HCT116 (cell line): ENCODE results near the gene SERINC5. TPM values are rescaled to one million over a fixed set of nuclear protein-coding genes. Genes with fewer than 3 reads are reported as not detected.

Experiments used
- ATAC-seq: fragments of 200-7000 bp; cut with Tn5 transposase; 2 replicates; pipeline ENCODE4 v1.9.1; 2020; ENCODE audit warnings: mild to moderate bottlenecking, moderate library complexity
- BruUV-seq: library from RNA; stranded (reverse); fragments of 400-500 nt; replicated peaks from 2 replicates; lab custom pipeline; 2021; lab: Mats Ljungman, UMichigan
- CTCF ChIA-PET: fragments of 300-600 bp; sonication (Branson Sonifier 250); formaldehyde crosslinking; loops from one replicate; lab custom pipeline; 2021; ENCODE audit warnings: antibody characterized with exemption; lab: Charles Lee
- POLR2A ChIA-PET: fragments of 300-600, 350-600 bp; sonication (Branson Sonifier 250); formaldehyde crosslinking; loops from one replicate; lab custom pipeline; 2021; ENCODE audit warnings: antibody characterized with exemption; lab: Charles Lee
- RAD21 ChIA-PET, 2 experiments: fragments of 300-600 bp; sonication (Branson Sonifier 250); formaldehyde crosslinking; loops; one replicate each; lab custom pipeline; 2023; ENCODE audit warnings: low total read pairs in 2 of 2; ENCODE audit not compliant: uncharacterized antibody in 2 of 2, unreplicated experiment in 2 of 2, low non-redundant PET in 1 of 2; lab: Charles Lee
- DNase-seq: peaks from one replicate; pipeline ENCODE4 v3.0.0-alpha.2; 2010; ENCODE audit warnings: low read depth, low spot score
- H2AFZ ChIP-seq: fragments of 200-600 bp; shearing (Covaris generic), sonication (generic); 2 replicates; pipeline ENCODE4 v1.6.1; 2017; ENCODE audit warnings: low read depth, mixed run types, mixed read lengths, antibody characterized with exemption, low read length; ENCODE audit not compliant: poor library complexity, severe bottlenecking
- H3K27ac ChIP-seq: 2 replicates; pipeline ENCODE4 v1.5.1; 2012; ENCODE audit warnings: low read depth, low read length
- H3K27me3 ChIP-seq: fragments of 200-600 bp; sonication (generic); 2 replicates; pipeline ENCODE4 v1.6.1; 2016; ENCODE audit warnings: mixed run types, low read length, mixed read lengths; ENCODE audit not compliant: insufficient read depth
- H3K36me3 ChIP-seq, 2 experiments: fragments of 200-500 bp in 1 of 2; fragments of 200-600 bp in 1 of 2; sonication (Bioruptor generic) in 1 of 2; sonication (generic) in 1 of 2; 2 replicates each; pipeline versions ENCODE4 v1.5.1 to v1.6.1; 2014 to 2016; ENCODE audit warnings: low read length in 2 of 2, inconsistent platforms in 1 of 2, mixed read lengths in 1 of 2, mixed run types in 1 of 2; ENCODE audit not compliant: insufficient read depth in 2 of 2, control insufficient read depth in 1 of 2
- H3K4me1 ChIP-seq, 2 experiments: fragments of 200-600 bp in 1 of 2; sonication (generic) in 1 of 2; 2 replicates each; pipeline versions ENCODE4 v1.5.1 to v1.6.1; 2012 to 2017; ENCODE audit warnings: low read length in 2 of 2, inconsistent platforms in 1 of 2, mild to moderate bottlenecking in 1 of 2, mixed read lengths in 1 of 2, mixed run types in 1 of 2, moderate library complexity in 1 of 2; ENCODE audit not compliant: insufficient read depth in 2 of 2, control insufficient read depth in 1 of 2
- H3K4me2 ChIP-seq: fragments of 200-600 bp; sonication (generic); 2 replicates; pipeline ENCODE4 v1.6.1; 2017; ENCODE audit warnings: mixed run types, low read length, mixed read lengths
- H3K4me3 ChIP-seq, 2 experiments: fragments of 200-600 bp in 1 of 2; sonication (generic) in 1 of 2; replicated peaks in 1 of 2; 2 replicates each; pipeline ENCODE4 v1.5.1; 2011 to 2016; ENCODE audit warnings: low read length in 2 of 2, control low read depth in 1 of 2, low read depth in 1 of 2, mild to moderate bottlenecking in 1 of 2, mixed read lengths in 1 of 2, mixed run types in 1 of 2
- H3K79me2 ChIP-seq: fragments of 200-600 bp; sonication (generic); 2 replicates; pipeline ENCODE4 v1.6.1; 2017; ENCODE audit warnings: mild to moderate bottlenecking, mixed run types, low read length, moderate library complexity, mixed read lengths; ENCODE audit not compliant: insufficient read depth
- H3K9ac ChIP-seq: fragments of 200-600 bp; sonication (generic); 2 replicates; pipeline ENCODE4 v1.6.1; 2016; ENCODE audit warnings: low read length, mixed read lengths
- H3K9me2 ChIP-seq: fragments of 200-600 bp; sonication (generic), shearing (Covaris generic); 2 replicates; pipeline ENCODE4 v1.6.1; 2017; ENCODE audit warnings: mixed run types, mild to moderate bottlenecking, moderate library complexity; ENCODE audit not compliant: insufficient read depth
- H3K9me3 ChIP-seq, 2 experiments: fragments of 200-500 bp in 1 of 2; fragments of 200-600 bp in 1 of 2; sonication (Bioruptor generic) in 1 of 2; sonication (generic) in 1 of 2; 2 replicates each; pipeline ENCODE4 v1.6.1; 2014 to 2017; ENCODE audit warnings: low read length in 2 of 2, mixed read lengths in 2 of 2, inconsistent platforms in 1 of 2, low read depth in 1 of 2, mild to moderate bottlenecking in 1 of 2, mixed run types in 1 of 2, moderate library complexity in 1 of 2; ENCODE audit not compliant: control insufficient read depth in 1 of 2, insufficient read depth in 1 of 2
- H4K20me1 ChIP-seq: fragments of 200-600 bp; sonication (generic), shearing (Covaris generic); 2 replicates; pipeline ENCODE4 v1.6.1; 2017; ENCODE audit warnings: mixed run types, mild to moderate bottlenecking, moderate library complexity; ENCODE audit not compliant: insufficient read depth
- ATF3 ChIP-seq: IDR thresholded peaks from 2 replicates; pipeline ENCODE4 v1.6.1; 2012
- CTCF ChIP-seq, 3 experiments: fragments of 200-600 bp in 1 of 3; sonication (generic) in 1 of 3; IDR thresholded peaks in 2 of 3; conservative IDR thresholded peaks in 1 of 3; 2 replicates each; pipeline ENCODE4 v1.5.1; 2012 to 2017; ENCODE audit warnings: low read depth in 2 of 3, low read length in 2 of 3, antibody characterized with exemption in 1 of 3, borderline replicate concordance in 1 of 3, control low read depth in 1 of 3, mild to moderate bottlenecking in 1 of 3, mixed read lengths in 1 of 3, mixed run types in 1 of 3, moderate library complexity in 1 of 3; ENCODE audit not compliant: insufficient read depth in 1 of 3
- EZH2 ChIP-seq: fragments of 200-600 bp; sonication (generic); IDR thresholded peaks from 2 replicates; pipeline ENCODE4 v1.6.1; 2017; ENCODE audit warnings: antibody characterized with exemption, mixed run types
- FOSL1 ChIP-seq: IDR thresholded peaks from 2 replicates; pipeline ENCODE4 v1.6.1; 2012; ENCODE audit warnings: low read depth
- JUND ChIP-seq: IDR thresholded peaks from 2 replicates; pipeline ENCODE4 v1.6.1; 2012
- RAD21 ChIP-seq: IDR thresholded peaks from 2 replicates; pipeline ENCODE4 v1.6.1; 2012; ENCODE audit warnings: low read depth, mild to moderate bottlenecking
- YY1 ChIP-seq: IDR thresholded peaks from 2 replicates; pipeline ENCODE4 v1.6.1; 2011; ENCODE audit warnings: low read length, low read depth, moderate library complexity, mild to moderate bottlenecking; ENCODE audit not compliant: insufficient replicate concordance; ENCODE audit errors: extremely low read depth
- ZBTB33 ChIP-seq: IDR thresholded peaks from 2 replicates; pipeline ENCODE4 v1.6.1; 2011; ENCODE audit warnings: mild to moderate bottlenecking, low read length, moderate library complexity; ENCODE audit not compliant: insufficient replicate concordance; ENCODE audit errors: extremely low read depth
- intact Hi-C: fragments of 100-400 bp; cut with micrococcal nuclease; formaldehyde crosslinking; loops from 2 replicates; pipeline ENCODE4 v1.10.0; 2022
- total RNA-seq: library from RNA; stranded (reverse); gene quantifications from one replicate; pipeline ENCODE4 v1.2.1, GENCODE V29; 2021; ENCODE audit not compliant: unreplicated experiment

Gene SERINC5
- total RNA-seq, 1 experiment from 2014 or later = 39.3 TPM

- no peak for TF ChIP-seq CTCF (IDR thresholded peaks at IDR 0.05 in 2 of 3, conservative IDR thresholded peaks at IDR 0.05 in 1 of 3; ENCODE audit: borderline replicate concordance in 1 of 3, insufficient read depth in 1 of 3, low read depth in 2 of 3, low read length in 2 of 3)
- TF ChIP-seq, all 23 proteins: peak for 0
Observed at GRCh38 chr5:80211327-80211726, 44.5 kb downstream of the SERINC5 start (continued).

GRCh38 chr5:80210014-80210413 lies 45.8 kb downstream of the SERINC5 start:
- H3K9ac ChIP-seq = no peak overlapping the region
- peaks cover 3 to 6% of the 10 kb centered on the region in 2 experiments; a peak in 1 of 4 replicates for H3K9me3 ChIP-seq
- RAD21 ChIA-PET = no interaction called here
- BruUV-seq = no TSS peak
- DNase-seq (no peak), ATAC-seq (no peak)
- no peak overlapping the region for H2AFZ ChIP-seq
- H3K4me3 ChIP-seq = no peak overlapping the region
- TF ChIP-seq JUND (no peak), RAD21 (no peak), EZH2 (no peak), YY1 (no peak), ATF3 (no peak), ZBTB33 (no peak), FOSL1 (no peak)
- TF ChIP-seq, all 23 proteins: peak for 0
- Histone ChIP-seq H3K9me2 (no peaks in the 10 kb centered on the region), H3K27ac (no peak overlapping the region), H3K27me3 (no peaks in the 10 kb centered on the region), H4K20me1 (no peaks in the 10 kb centered on the region), H3K4me2 (no peak overlapping the region), H3K79me2 (peaks cover 4% of the 10 kb centered on the region; the same call in 1 of the 2 replicates), H3K36me3 (no peaks in the 10 kb centered on the region), H3K4me1 (peaks cover 3 to 8% of the 10 kb centered on the region in 2 experiments; a peak in 3 of 4 replicates)
- intact Hi-C loops = no loop called here
- POLR2A ChIA-PET = no interaction called here
- CTCF ChIA-PET = no interaction called here
